ENCODE results near the gene NOL4L. TPM values are rescaled to one million over a fixed set of nuclear protein-coding genes. Genes with fewer than 3 reads are reported as not detected.

The NOL4L gene
- polyA plus RNA-seq, 3 donors = 1.1 to 30.9 (median 2.8) TPM

- H3K4me1 ChIP-seq (ENCODE audit: control insufficient read depth in 1 of 2, insufficient read depth in 2 of 2, low read length in 2 of 2) = peaks cover 21 to 23% of the 10 kb centered on the region in 2 donors
- H3K27me3 Mint-ChIP-seq (ENCODE audit: low read depth in 3 of 3) = peaks cover 1 to 3% (median 2%) of the 10 kb centered on the region in 3 donors
- intact Hi-C loops (cut with micrococcal nuclease) = no loop called here
Observed at GRCh38 chr20:32468313-32468640, 116.9 kb downstream of the NOL4L start.

GRCh38 chr20:32467506-32468312 is 117.4 kb downstream of the NOL4L start:
- no peaks in the 10 kb centered on the region for H3K27me3 ChIP-seq (ENCODE audit: control insufficient read depth in 2 of 2, insufficient read depth in 2 of 2, low read length in 2 of 2)
- no peak for TF ChIP-seq CTCF (IDR thresholded peaks at IDR 0.05)
- intact Hi-C loops (cut with micrococcal nuclease) = no loop called here
- Mint-ChIP-seq H3K27me3 (ENCODE audit: low read depth in 3 of 3) (peaks cover 1 to 3% (median 2%) of the 10 kb centered on the region in 3 donors), H3K9me3 (peaks cover 0 to 4% (median 0%) of the 10 kb centered on the region in 7 donors), H3K4me3 (no peak overlapping the region), H3K36me3 (peaks cover 11% of the 10 kb centered on the region in 2 donors), H3K27ac (peak overlapping the region in 1 of 7 donors; percentile 37), H3K4me1 (peaks cover 32% of the 10 kb centered on the region)
- WGBS (ENCODE audit: insufficient coverage) = 92% methylated on average over 10 of the region's 12 CpGs
- no peak overlapping the region for H3K9ac ChIP-seq (ENCODE audit: insufficient read depth, low read length, poor library complexity, severe bottlenecking)
- no peak overlapping the region for H3K4me2 ChIP-seq (replicated peaks; ENCODE audit: extremely low read depth, low read length, poor library complexity, severe bottlenecking)
- peaks cover 21 to 23% of the 10 kb centered on the region in 2 donors for H3K4me1 ChIP-seq (ENCODE audit: control insufficient read depth in 1 of 2, insufficient read depth in 2 of 2, low read length in 2 of 2)
- no peak overlapping the region for H3K4me3 ChIP-seq (replicated peaks in 1 of 3; ENCODE audit: low read depth in 2 of 3, low read length in 3 of 3)
- no peaks in the 10 kb centered on the region for H3K9me3 ChIP-seq (replicated peaks in 1 of 2; ENCODE audit: control insufficient read depth in 1 of 2, insufficient read depth in 1 of 2, low read length in 2 of 2)
- H3K27ac ChIP-seq (ENCODE audit: low read depth in 1 of 2, low read length in 2 of 2) = no peak overlapping the region
- peaks cover 83% of the 10 kb centered on the region for H4K20me1 ChIP-seq (ENCODE audit: insufficient read depth, low read length)
- H3K79me2 ChIP-seq (ENCODE audit: insufficient read depth, low read length) = peaks cover 28% of the 10 kb centered on the region
- no peak for DNase-seq
- H2AFZ ChIP-seq (ENCODE audit: insufficient read depth, low read depth, low read length, poor library complexity, severe bottlenecking) = no peak overlapping the region
- H3K36me3 ChIP-seq (replicated peaks in 1 of 2; ENCODE audit: control insufficient read depth in 1 of 2, insufficient read depth in 2 of 2, low read length in 2 of 2) = peaks cover 10 to 20% of the 10 kb centered on the region in 2 donors

More at GRCh38 chr20:32468313-32468640, 116.9 kb downstream of the NOL4L start:
- Histone ChIP-seq H3K36me3 (replicated peaks in 1 of 2; ENCODE audit: control insufficient read depth in 1 of 2, insufficient read depth in 2 of 2, low read length in 2 of 2) (peaks cover 5 to 25% of the 10 kb centered on the region in 2 donors), H3K27me3 (ENCODE audit: control insufficient read depth in 2 of 2, insufficient read depth in 2 of 2, low read length in 2 of 2) (no peaks in the 10 kb centered on the region), H4K20me1 (ENCODE audit: insufficient read depth, low read length) (peaks cover 84% of the 10 kb centered on the region), H3K9me3 (replicated peaks in 1 of 2; ENCODE audit: control insufficient read depth in 1 of 2, insufficient read depth in 1 of 2, low read length in 2 of 2) (no peaks in the 10 kb centered on the region), H2AFZ (ENCODE audit: insufficient read depth, low read depth, low read length, poor library complexity, severe bottlenecking) (no peak overlapping the region), H3K4me2 (replicated peaks; ENCODE audit: extremely low read depth, low read length, poor library complexity, severe bottlenecking) (no peak overlapping the region), H3K79me2 (ENCODE audit: insufficient read depth, low read length) (peaks cover 28% of the 10 kb centered on the region), H3K4me3 (replicated peaks in 1 of 3; ENCODE audit: low read depth in 2 of 3, low read length in 3 of 3) (no peak overlapping the region), H3K9ac (ENCODE audit: insufficient read depth, low read length, poor library complexity, severe bottlenecking) (no peak overlapping the region), H3K27ac (ENCODE audit: low read depth in 1 of 2, low read length in 2 of 2) (no peak overlapping the region)
- H3K9me3 Mint-ChIP-seq = peaks cover 0 to 4% (median 0%) of the 10 kb centered on the region in 7 donors
- H3K4me3 Mint-ChIP-seq = no peak overlapping the region
- no peak for TF ChIP-seq CTCF (IDR thresholded peaks at IDR 0.05)
- WGBS (ENCODE audit: insufficient coverage) = 93% methylated on average over 6 of the region's 6 CpGs
- H3K4me1 Mint-ChIP-seq = peaks cover 32% of the 10 kb centered on the region
- DNase-seq = no peak
- peak overlapping the region in 1 of 7 donors; percentile 37 for H3K27ac Mint-ChIP-seq
- H3K36me3 Mint-ChIP-seq = peaks cover 11 to 14% of the 10 kb centered on the region in 2 donors

Data from CD14-positive monocyte (primary cell).